NCI-H510A (cell line): ENCODE results near the gene ODAD3.
A peak's percentile ranks its signal among the peaks of the same experiment; 100 is the strongest.
"Not testable (repeated sequence)": the region's sequence is repeated elsewhere in the genome, so short reads cannot be mapped to it uniquely, and the experiment has no call there.

Experiments
- DNase-seq: peaks from one replicate; lab custom pipeline; 2025; lab: John Stamatoyannopoulos, UW

ODAD3 gene

DNA sequence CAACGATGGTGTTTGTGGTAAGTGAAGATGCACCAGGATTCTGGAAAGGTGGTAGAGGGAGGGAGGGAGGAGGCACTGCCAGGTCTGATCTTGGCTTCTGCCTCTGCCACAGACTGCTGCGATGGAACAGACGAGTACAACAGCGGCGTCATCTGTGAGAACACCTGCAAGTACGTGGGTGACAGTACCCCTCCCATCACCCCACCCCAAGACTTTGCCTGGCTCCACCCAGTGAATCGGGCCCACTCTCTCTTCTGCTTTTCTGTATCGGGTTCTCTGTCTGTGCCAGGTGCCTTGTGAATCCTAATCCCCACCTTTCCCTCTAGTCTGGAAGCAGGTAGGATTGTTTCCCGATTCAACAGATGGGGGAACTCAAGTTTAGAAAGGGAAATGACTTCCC is 3.0 kb upstream of the ODAD3 start:
- no peak for DNase-seq

DNA sequence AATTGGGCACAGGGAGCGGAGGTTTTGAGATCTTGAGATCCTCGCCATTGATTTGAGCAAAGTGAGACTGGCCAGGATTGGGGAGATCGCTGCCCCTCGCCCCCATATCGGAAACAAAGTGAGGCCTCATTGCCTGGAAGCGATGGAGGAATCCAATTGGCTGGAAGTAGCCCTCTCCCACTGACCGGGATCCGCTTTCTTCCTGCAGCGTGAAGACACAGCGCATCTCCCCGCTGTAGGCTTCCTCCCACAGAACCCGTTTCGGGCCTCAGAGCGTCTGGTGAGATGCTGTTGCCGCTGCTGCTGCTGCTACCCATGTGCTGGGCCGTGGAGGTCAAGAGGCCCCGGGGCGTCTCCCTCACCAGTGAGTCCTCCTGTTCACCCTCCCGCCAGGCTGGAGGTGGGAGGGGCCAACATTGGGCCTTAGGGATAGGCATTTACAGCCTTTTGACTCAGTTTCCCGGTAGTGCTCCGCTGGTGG is 952 bp upstream of the ODAD3 start:
- DNase-seq = no peak

DNA sequence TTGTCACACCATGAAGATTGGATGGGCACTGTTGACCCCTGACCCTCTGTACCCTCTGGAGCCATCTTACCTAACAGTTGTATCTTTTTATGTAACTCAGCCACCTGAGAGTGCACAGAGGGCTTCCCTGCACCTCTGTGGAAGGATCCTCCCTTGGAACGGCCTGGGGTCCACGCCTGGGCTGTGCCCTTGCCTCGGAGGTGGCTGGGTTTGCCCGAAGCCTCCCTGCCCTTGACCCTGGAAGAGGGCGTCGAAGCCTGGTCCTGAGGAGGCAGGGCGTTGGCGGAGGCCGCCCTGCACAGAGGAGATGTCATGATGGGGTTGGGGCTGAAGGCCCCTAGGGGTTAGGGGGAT is 241 bp downstream of the ODAD3 start:
- no peak for DNase-seq

DNA sequence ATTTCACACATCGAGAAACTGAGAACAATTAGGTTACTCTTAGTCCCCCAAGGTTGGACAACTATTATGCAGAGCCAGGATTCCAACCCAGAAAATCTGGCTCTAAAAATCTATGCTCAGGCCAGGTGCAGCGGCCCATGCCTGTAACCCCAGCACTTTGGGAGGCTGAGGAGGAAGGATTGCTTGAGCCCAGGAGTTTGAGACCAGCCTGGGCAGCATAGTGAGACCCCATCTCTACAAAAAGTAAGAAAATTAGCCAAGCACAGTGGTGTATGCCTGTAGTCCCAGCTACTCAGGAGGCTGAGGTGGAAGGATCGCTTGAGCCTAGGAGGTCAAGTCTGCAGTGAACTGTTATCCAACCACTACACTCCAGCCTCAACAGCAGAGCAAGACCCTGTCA is 1.4 kb downstream of the ODAD3 start:
- DNase-seq = not testable (repeated sequence)

DNA sequence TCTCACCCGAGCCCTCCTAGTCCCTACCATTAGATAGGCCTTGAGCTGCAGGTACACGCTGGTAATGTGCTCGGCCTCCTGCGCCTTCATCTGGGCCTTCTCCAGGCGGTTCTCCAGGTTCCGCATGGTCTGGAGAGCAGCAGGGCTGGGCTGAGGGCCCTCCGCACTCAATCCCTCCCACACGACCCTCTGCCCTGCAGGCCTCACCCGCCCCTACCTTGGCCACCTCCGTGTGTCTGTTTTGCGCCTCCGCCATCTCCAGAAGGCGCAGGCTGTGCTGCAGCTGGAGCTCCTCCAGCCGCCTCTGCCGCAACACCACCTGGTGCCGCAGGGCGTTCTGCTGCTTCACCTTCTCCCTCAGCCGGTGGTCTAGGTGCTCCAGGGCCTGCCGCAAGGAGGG is 8.3 kb downstream of the ODAD3 start:
- DNase-seq = no peak

DNA sequence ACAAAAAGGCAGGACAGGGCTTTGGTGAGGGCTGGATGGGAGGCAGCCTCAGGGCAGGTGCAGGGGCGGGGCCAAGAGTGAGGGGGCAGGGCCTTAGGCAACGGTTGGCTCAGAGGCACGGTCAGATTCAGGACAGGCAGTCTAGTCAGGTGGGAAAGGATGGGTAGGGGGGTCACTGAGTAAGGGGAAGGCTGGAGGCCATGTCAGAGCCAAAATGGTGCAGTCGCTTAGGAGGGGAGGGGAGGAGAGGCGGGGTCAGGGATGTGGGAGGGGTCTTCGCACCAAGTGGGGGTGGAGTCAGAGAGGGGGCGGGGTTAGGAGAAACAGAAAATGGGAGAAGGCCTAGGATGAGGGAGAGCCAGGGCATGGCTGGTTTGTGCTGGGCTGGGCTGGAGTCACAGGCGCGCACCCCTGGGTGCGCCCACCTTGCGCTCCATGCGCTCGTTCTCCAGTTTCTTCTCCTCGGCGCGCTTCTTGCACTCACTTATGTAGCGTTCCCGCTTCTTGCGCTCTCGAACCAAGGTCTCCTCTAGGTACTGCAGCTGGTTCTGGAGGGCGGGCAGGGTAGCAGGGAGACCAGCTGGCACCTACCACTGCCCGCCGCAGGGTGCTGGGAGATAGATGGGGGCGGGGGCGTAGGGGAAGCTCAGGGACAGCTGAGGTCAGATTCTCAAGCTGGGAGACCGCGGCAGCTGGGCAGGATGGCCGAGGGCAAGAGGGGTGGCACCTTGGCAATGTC is 9.0 kb downstream of the ODAD3 start:
- DNase-seq = no peak

DNA sequence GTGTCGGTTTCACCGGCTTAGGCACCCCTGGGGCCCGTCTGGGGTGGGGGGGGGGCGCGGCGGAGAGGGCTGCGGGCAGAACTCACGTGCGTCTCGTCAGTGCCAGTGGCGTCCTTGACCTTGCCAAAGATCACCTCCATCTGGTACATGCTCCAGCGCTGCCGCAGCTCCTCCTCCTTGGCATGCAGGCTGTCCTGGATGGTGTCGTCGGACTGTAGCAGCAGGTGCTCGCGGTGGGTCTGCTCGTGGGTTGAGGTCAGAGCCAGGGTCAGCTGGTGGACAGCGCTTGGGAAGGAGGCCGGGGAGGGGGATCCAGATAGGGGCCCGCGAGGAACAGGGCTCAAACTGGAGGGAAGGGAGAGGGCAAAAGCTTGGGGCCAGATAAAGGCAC is 11.1 kb downstream of the ODAD3 start:
- no peak for DNase-seq

DNA sequence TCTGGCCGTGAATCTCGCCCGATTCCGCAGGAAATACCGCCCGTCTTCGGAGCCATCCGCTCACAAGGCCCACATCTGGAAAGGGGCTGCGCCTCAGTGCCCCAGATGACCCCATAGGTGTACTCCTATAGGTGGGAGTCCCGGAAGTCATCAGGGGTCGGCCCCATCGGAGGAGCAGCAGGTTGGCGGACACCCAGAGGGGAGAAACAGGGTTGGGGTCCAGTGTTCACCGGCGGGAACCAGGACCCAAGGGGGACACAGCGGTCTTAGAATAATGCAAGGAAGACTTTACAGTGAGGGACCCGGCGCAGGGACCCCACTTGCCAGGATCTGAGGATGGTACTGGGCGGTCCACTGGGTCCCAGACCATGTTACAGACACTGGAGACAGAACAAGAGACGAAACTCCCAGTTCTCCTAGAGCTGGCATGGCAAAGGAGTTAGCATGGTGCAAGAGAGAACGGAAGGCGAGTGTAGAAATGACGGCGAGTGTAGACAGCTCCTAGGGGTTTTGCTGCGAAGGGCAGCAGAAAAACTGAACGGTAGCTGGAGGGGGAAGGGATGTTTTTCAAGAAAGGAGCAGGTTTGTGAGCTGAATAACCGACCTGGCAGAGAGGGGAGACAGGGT is 11.6 kb downstream of the ODAD3 start:
- DNase-seq = no peak

DNA sequence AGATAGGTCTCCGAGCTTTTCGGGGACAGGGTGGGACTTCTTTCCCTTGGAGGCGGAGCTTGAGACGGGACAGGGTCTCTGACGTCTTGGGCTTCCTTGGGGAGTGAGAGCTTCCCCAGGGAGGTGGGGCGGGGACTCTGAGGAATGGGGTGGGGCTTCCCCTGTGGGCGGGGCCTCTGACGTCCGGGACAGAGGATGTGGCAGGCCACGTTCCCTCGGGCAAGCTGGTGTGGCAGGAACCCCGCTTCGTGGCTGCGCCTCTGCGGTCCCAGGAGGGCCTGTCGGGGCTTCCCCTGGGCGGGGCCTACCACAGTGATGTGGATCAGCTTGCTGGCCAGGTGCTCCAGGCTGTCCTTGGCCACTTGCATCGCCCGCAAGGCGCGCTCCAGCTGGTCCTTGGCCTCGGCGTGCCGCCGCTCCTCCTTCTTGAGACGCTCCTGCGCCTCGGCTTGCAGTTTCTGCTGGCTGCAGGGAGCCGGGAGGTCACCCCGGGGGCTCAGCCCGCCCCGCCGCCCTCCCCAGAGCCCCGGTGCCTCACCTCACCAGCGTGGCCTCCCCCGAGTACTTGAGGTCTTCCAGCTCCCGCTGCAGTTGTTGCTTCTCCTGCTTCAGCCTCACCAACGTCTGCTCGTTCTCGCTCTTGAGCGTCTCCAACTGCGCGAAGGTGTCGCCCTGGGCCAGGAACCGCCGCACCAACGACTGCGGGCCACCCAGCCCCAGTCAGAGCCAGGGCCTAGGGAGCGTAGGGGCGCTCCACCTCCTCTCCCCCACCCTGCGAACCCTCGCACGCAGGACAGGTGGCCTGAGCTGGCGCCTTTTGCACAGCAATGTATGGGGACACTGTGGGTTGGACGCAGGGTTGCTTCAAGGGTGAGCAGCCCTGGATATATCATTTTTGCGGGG is 12.5 kb downstream of the ODAD3 start:
- DNase-seq = no peak

DNA sequence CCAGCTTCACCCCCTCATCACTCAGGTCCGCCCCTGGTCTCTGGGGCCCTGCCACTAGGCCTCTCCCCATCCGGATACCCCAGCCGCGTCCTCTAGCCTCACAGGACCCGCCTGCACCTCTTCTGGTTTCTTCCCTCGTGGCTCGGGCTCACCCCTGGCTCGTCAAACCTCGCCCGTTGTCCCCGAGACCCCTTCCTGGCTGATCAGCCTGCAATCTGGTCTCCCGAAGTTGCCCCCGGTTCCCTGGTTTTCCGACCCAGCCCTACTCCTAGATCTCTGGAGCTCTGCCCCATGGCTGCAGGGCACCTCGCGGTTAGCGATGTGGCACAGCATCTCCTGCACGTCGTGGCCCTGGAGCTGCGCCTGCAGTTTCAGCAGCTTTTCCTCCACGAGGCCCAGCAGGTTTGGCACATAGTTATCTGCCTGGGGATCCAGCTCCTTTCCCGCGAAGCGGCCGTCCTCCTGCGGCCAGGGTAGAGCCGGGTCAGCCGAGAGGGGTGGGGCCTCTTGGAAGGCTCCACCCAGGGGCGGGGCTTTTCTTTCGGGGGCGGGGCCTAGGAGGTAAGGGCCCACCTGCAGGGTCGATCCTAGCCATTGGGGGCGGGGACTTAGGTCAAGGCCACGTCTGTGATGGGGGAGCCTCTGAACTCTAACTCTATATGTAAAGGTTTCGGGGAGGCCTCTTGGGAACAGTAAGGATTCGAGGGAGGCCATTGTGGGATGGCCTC is 13.4 kb downstream of the ODAD3 start:
- no peak for DNase-seq

DNA sequence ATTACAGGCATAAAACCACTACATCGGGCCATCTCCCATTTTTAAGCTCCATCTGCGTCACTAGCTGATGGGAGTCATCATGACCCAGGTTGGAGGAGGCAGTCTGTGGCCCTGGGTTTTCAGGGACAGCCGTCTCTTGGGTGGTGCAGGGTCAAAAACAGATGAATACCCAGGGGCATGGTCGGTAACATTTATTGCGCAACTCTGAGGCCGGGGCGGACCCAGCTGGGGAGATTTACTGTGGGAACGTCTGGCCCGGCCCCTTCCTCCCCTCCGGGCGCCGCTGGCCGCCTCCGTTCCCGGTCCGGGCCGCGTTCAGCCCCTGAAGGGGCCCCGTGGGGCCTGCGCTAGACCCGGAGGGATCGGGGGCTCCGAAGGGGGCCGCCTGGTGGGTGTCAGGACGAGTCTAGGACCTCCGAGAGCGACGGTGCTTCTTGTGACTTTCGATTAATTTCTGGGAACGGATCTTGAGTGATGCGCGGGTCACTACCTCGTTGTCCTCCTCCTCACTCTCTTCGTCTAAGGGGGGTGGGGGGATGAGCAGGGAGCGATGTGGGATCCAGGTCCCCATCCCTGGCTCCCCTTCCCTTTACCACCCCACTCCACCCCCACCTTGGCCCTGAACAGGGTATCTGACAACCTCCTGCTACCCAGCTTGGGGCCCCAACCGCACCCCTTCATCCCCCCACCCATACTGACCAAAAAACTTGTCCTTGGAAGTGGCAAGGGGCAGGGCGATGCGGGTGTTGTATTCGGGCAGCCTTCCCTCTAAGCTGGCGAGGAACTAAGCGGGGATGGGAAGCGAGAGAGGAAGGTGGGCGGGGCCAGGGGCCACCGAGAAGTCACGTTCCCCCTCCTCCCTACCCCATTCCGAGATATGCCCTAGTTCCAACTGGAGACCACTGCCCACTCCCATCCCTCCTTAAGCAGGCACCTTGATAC is 14.2 kb downstream of the ODAD3 start:
- peak; percentile 30 for DNase-seq

DNA sequence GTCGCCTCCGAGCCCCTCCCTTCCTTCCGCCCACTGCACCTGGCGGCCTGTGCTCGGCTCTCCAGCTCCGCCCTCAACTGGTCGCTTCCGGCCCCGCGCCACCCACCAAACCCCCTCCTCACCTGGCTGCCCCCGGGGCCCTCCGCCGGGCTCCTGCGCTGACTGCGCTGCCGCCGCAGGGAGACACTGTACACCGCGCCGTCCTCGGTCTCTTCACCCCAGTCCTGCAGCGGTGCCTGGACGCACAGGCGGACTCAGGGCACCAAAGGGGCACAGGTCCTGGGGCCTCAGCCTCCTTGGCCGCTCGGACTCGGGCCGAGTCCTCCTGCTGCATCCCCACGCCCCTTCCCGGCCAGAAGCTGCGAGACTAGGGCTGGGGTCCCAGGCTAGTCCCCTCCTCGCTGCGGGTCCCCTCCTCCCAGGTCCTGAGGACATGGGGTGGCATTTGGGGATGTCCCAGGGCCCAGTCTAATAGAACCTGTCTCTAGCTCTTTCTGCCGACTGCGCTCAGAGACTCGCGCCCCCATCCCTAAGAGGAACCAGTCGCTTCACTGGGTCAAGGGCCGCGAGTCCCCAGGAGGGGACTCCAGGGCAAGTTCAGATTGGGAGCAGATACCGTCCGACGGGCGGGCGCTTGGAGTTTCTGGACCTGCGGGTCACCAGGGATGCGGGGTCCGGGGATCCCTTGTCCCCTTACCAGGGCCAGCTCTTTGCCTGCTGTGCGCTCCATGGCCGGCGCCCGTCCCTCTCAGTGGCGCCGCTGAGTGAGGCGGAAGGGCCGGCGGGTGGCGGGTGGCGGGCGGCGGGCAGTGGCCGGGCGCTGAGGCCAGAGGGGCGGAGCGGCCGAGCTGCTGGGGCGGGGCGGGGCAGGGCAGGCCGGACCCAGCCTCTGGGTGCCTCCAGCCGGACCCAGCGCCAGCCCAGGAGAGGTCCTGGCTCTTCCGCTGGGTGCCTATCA is 16.1 kb downstream of the ODAD3 start, which contains the start of gene RGL3:
TSS of gene RGL3 (minus strand) at position 766 of the 958 bp plus-strand sequence. CDS start at position 730, 36 bp downstream.
- DNase-seq = peak; percentile 92

DNA sequence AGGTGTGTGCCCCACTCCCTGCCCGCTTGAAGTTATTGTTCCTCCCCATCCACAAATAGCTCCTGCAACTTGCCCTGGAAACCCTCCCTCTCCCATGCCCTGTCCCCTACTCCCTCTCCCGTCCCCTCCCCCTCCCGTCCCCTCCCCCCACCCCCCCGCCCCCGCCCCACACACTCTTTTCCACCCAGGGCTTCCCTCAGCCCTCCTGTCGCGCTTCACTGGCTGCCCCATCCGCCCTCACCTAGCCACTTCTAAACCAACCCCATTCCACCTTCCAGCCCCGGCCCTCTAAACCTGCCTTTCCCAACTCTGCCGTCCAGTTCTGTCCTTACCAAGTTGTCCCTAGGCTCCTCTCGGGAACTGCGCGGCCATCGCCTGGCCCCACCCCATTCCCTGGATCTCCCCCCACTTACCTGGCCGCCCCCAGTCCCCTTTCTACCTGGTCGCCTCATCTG is 16.8 kb downstream of the ODAD3 start:
- DNase-seq = peak; percentile 83

DNA sequence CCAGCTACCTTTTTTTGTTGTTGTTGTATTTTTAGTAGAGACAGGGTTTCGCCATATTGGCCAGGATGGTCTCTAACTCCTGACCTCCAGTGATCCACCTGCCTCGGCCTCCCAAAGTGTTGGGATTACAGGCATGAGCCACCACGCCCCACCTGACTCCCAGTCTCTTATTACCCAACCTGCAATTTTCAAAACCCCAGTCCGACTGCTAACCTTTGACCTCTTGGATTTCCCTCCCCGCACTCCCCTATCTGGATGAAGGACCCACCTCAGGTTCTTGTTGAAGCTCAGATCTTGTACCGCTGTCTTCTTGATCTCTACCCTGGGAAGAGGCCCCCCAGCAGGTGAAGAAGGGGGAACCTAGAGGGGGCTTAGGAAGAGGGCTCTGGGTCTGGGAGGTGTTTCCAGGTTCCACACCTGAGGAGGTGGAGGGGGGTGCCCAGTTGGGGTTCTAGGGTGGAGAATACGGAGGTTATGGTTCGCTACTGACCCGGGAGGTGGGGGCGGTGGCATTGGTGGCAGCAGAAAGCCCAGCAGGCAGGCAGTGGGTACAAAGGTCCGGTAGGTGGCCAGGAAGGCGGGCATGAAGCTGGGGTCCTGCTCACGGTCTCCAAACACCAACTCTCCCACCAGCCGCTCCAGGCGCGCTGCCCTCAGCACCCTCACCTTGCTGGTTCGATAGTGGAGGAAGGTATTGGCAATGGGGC is 18.4 kb downstream of the ODAD3 start:
- DNase-seq = no peak

DNA sequence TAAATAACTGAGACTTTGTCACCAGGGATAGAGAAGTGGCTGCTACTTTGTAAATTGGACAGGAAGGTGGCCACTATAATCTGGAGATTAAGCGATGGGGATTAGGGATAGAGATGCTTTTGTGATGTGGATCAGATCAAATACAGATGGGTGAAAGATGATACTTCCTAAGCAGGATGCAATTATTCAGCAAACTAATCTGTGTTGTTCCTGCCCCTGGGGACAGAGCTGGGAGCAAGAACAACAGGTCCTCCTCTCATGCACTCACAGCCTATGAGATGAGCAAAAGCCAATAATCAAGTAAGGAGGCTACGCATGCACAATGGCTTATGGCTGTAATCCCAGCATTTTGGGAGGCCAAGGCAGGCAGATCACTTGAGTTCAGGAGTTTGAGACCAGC is 20.4 kb downstream of the ODAD3 start:
- DNase-seq = no peak

DNA sequence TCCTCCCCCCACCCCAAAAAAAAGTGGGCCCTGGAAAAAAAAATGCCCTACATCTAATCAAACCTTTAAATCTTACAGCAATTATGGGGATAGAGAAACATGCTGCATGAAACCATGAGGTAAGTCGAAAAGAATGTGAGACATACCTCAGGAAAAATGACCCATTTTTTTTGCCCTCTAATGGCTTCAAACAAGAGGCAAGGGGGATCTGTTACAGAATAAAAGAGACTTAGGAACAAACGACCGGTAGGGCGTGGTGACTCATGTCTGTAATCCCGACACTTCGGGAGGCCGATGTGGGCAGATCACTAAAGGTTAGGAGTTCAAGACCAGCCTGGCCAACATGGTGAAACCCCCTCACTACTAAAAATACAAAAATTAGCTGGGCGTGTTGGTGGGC is 24.2 kb downstream of the ODAD3 start:
- no peak for DNase-seq

DNA sequence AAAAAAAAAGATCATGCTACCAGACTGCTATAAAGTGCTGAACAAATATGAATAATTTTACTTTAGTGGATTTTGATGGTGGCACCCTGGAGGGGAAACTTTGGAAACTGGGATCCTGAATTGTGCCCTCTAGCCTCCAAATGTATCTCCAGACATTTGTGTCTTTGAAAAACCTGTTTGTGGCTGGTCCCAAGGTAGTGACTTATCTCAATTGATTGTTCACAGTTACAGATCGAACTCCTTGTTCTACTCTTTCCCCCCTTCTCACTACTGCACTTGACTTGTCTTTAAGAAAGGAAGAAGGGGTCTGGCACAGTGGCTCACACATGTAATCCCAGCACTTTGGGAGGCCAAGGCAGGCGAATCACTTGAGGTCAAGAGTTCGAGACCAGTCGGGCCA is 26.3 kb downstream of the ODAD3 start:
- DNase-seq = no peak

DNA sequence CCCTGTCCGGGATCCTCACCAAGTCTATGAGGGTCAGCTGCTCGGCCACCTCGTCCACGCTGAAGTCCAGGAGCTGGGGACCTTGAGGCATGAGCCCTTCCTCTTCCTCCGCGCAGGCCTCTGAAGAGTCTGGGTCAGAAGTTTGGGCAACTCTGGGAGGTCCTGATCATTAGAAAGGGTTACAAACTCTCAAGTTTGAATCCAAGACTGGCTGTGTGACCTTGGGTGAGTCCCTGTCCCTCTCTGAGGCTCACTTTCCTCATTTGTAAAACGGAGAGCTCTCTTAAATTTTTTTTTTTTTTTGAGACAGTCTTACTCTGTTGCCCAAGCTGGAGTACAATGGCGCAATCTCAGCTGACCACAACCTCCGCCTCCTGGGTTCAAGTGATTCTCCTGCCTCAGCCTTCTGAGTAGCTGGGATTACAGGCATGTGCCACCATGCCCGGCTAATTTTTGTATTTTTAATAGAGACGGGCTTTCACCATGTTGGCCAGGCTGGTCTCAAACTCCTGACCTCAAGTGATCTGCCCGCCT is 28.2 kb downstream of the ODAD3 start:
- not testable (repeated sequence) for DNase-seq
